ENCODE results near the gene ARID3A. TPM values are rescaled to one million over a fixed set of nuclear protein-coding genes. Genes with fewer than 3 reads are reported as not detected.
A peak's percentile ranks its signal among the peaks of the same experiment; 100 is the strongest.

The ARID3A gene
- total and polyA plus RNA-seq, 2 donors (not counting 3 experiments of a cell fraction or from before 2014, with no cell fraction given), result 5.4 to 13.2 TPM

DNA sequence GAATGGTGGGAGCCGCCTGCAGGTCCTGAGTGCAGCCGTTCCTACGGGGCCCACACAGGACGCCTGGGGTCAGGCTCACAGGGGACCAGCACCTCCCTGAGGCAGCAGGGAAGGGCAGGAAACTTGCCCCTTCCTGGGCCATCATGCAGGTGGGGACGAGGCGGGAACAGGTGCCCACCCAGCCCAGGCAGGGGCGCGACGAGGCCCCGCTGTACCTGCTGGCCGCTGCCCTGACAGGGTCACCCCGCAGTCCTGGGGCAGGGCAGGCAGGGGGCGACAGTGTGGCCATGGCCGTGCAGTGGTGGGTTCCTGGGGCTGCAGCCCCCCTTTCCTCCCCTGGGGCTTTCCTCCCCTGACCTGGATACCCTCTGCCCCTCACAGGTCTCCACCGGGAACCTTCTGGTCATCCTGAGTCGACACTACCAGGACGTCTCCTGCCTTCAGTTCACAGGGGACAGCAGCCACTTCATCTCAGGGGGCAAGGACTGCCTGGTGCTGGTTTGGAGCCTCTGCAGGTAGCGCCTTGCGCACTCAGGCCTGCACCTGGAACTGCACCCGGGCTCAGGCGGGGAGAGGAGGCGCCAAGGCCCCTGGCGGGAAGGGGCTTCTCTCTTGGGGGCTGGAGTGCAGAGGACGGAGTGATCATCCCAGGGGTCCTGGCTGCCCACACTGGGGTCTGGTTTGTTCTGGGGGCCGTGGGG, 63.7 kb downstream of the ARID3A start:
- no peak for DNase-seq (ENCODE audit: low read depth, low spot score)
- dilution Hi-C loops (cut with MboI; ENCODE audit: extremely low pct_ligation_motif_present, low sequenced_read_pairs), result no loop called here
- Histone ChIP-seq H4K20me1 (replicated peaks; ENCODE audit: control insufficient read depth, extremely low read depth, insufficient read depth, low read length) (no peaks in the 10 kb centered on the region), H3K9me1 (replicated peaks; ENCODE audit: control insufficient read depth, extremely low read depth, insufficient read depth, low read length) (no peaks in the 10 kb centered on the region), H3K36me3 (ENCODE audit: control insufficient read depth in 2 of 2, extremely low read depth in 1 of 2, insufficient read depth in 2 of 2, low read length in 2 of 2) (peaks cover 0 to 15% of the 10 kb centered on the region in 2 experiments), H3K9ac (replicated peaks; ENCODE audit: extremely low read depth, insufficient read depth, low read length) (no peak overlapping the region), H3K9me3 (replicated peaks; ENCODE audit: control insufficient read depth, insufficient read depth, low read length) (no peaks in the 10 kb centered on the region), H3K79me2 (ENCODE audit: control insufficient read depth, insufficient read depth, low read length) (peaks cover 6% of the 10 kb centered on the region), H3K27ac (ENCODE audit: insufficient read depth, low read depth, low read length) (no peak overlapping the region), H3K4me1 (ENCODE audit: control insufficient read depth, extremely low read depth, insufficient read depth, low read length) (peaks cover 6% of the 10 kb centered on the region), H2AFZ (ENCODE audit: low read depth, low read length) (no peak overlapping the region), H3K4me3 (replicated peaks in 1 of 3; ENCODE audit: insufficient read depth in 1 of 3, low read depth in 1 of 3, low read length in 3 of 3) (no peak overlapping the region), H3K27me3 (ENCODE audit: control insufficient read depth in 2 of 2, insufficient read depth in 2 of 2, low read length in 2 of 2) (no peaks in the 10 kb centered on the region), H3K4me2 (ENCODE audit: insufficient read depth, low read length) (no peak overlapping the region)
- TF ChIP-seq, protein P1, sequence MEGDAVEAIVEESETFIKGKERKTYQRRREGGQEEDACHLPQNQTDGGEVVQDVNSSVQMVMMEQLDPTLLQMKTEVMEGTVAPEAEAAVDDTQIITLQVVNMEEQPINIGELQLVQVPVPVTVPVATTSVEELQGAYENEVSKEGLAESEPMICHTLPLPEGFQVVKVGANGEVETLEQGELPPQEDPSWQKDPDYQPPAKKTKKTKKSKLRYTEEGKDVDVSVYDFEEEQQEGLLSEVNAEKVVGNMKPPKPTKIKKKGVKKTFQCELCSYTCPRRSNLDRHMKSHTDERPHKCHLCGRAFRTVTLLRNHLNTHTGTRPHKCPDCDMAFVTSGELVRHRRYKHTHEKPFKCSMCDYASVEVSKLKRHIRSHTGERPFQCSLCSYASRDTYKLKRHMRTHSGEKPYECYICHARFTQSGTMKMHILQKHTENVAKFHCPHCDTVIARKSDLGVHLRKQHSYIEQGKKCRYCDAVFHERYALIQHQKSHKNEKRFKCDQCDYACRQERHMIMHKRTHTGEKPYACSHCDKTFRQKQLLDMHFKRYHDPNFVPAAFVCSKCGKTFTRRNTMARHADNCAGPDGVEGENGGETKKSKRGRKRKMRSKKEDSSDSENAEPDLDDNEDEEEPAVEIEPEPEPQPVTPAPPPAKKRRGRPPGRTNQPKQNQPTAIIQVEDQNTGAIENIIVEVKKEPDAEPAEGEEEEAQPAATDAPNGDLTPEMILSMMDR (IDR thresholded peaks at IDR 0.05; ENCODE audit: extremely low read depth in 1 of 2, insufficient read depth in 1 of 2, low read depth in 1 of 2, low read length in 2 of 2), result peak in 1 of 2 donors; percentile 40
- no peak for TF ChIP-seq EZH2 (IDR thresholded peaks at IDR 0.05; ENCODE audit: borderline replicate concordance, low read depth, low read length, severe bottlenecking)
- ChIA-PET CTCF (no interaction called here), POLR2A (no interaction called here)
- no peak for FAIRE-seq
- intact Hi-C loops (cut with micrococcal nuclease), result no loop called here
- no TSS peak for BruUV-seq (replicated peaks)

DNA sequence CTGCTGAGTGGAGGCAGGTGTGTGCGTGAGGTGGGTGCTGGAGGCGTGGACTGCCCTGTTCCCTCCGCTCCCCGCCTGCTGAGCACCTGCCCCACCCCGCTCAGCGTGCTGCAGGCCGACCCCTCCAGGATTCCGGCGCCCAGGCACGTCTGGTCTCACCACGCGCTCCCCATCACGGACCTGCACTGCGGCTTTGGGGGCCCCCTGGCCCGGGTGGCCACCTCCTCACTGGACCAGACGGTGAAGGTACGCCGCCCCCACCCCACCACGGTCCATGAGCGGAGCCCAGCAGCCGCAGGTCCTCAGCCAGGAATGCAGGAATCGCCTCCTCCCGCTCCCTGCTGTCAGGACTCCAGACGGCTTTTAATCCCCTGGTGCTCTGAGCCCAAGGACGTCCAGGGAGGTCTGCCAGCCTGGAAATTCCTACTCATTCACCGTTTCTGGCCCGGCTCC, 64.3 kb downstream of the ARID3A start:
- Histone ChIP-seq H4K20me1 (replicated peaks; ENCODE audit: control insufficient read depth, extremely low read depth, insufficient read depth, low read length) (no peaks in the 10 kb centered on the region), H3K9me3 (replicated peaks; ENCODE audit: control insufficient read depth, insufficient read depth, low read length) (no peaks in the 10 kb centered on the region), H3K27me3 (ENCODE audit: control insufficient read depth in 2 of 2, insufficient read depth in 2 of 2, low read length in 2 of 2) (no peaks in the 10 kb centered on the region), H3K27ac (ENCODE audit: insufficient read depth, low read depth, low read length) (no peak overlapping the region), H3K36me3 (ENCODE audit: control insufficient read depth in 2 of 2, extremely low read depth in 1 of 2, insufficient read depth in 2 of 2, low read length in 2 of 2) (peaks cover 0 to 15% of the 10 kb centered on the region in 2 experiments), H3K4me1 (ENCODE audit: control insufficient read depth, extremely low read depth, insufficient read depth, low read length) (peaks cover under 1% of the 10 kb centered on the region), H3K9me1 (replicated peaks; ENCODE audit: control insufficient read depth, extremely low read depth, insufficient read depth, low read length) (no peaks in the 10 kb centered on the region), H2AFZ (ENCODE audit: low read depth, low read length) (no peak overlapping the region), H3K79me2 (ENCODE audit: control insufficient read depth, insufficient read depth, low read length) (peaks cover 2% of the 10 kb centered on the region), H3K4me2 (ENCODE audit: insufficient read depth, low read length) (no peak overlapping the region), H3K9ac (replicated peaks; ENCODE audit: extremely low read depth, insufficient read depth, low read length) (no peak overlapping the region), H3K4me3 (replicated peaks in 1 of 3; ENCODE audit: insufficient read depth in 1 of 3, low read depth in 1 of 3, low read length in 3 of 3) (no peak overlapping the region)
- FAIRE-seq (no peak), DNase-seq (ENCODE audit: low read depth, low spot score) (no peak)
- TF ChIP-seq GATA2 (IDR thresholded peaks at IDR 0.05; ENCODE audit: insufficient read depth, insufficient read length, low read depth, low read length) (no peak), POLR2A (IDR thresholded peaks at IDR 0.05; ENCODE audit: low read depth, low read length) (no peak), POLR2AphosphoS5 (IDR thresholded peaks at IDR 0.05; ENCODE audit: insufficient read depth, low read depth, low read length) (no peak), EZH2 (IDR thresholded peaks at IDR 0.05; ENCODE audit: borderline replicate concordance, low read depth, low read length, severe bottlenecking) (no peak), MYC (IDR thresholded peaks at IDR 0.05; ENCODE audit: low read depth, low read length) (no peak), FOS (IDR thresholded peaks at IDR 0.05; ENCODE audit: borderline replicate concordance, insufficient read depth, low read length) (no peak), JUN (IDR thresholded peaks at IDR 0.05; ENCODE audit: borderline replicate concordance, insufficient read depth, insufficient read length, low read depth) (no peak)
- TF ChIP-seq, protein P2, sequence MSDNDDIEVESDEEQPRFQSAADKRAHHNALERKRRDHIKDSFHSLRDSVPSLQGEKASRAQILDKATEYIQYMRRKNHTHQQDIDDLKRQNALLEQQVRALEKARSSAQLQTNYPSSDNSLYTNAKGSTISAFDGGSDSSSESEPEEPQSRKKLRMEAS (IDR thresholded peaks at IDR 0.05; ENCODE audit: insufficient read depth, insufficient read length), result no peak
- TF ChIP-seq, protein P1 (IDR thresholded peaks at IDR 0.05; ENCODE audit: extremely low read depth in 1 of 2, insufficient read depth in 1 of 2, low read depth in 1 of 2, low read length in 2 of 2), result no peak
- ChIA-PET POLR2A (no interaction called here), CTCF (no interaction called here)
- BruUV-seq (replicated peaks), result no TSS peak
- dilution Hi-C loops (cut with MboI; ENCODE audit: extremely low pct_ligation_motif_present, low sequenced_read_pairs) (no loop called here), intact Hi-C loops (cut with micrococcal nuclease) (no loop called here)
